ENCODE results near the gene DPP6.

DNA sequence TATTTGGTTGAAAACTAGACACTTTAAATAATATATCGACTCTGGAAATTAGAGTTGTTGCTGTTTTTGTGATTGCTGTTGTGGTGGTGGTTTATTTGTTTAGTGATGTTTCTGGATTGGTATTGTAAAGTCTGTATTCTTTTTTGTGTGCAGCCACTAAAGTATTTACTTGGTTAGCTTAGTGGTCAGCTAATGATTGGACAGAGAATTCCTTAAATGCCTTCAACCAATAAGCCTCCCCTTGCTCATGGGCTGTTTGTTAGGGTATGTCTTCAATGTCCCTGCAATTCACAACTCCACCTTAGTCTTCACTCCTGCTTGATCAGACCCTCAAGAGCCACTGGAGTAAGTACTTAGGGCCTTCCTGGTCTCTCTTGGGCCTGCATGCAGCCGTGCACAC, 879.7 kb downstream of the DPP6 start:
- TF ChIP-seq EZH2 (IDR thresholded peaks at IDR 0.05; ENCODE audit: low read depth, unreplicated experiment) = no peak
- TF ChIP-seq, protein P1, sequence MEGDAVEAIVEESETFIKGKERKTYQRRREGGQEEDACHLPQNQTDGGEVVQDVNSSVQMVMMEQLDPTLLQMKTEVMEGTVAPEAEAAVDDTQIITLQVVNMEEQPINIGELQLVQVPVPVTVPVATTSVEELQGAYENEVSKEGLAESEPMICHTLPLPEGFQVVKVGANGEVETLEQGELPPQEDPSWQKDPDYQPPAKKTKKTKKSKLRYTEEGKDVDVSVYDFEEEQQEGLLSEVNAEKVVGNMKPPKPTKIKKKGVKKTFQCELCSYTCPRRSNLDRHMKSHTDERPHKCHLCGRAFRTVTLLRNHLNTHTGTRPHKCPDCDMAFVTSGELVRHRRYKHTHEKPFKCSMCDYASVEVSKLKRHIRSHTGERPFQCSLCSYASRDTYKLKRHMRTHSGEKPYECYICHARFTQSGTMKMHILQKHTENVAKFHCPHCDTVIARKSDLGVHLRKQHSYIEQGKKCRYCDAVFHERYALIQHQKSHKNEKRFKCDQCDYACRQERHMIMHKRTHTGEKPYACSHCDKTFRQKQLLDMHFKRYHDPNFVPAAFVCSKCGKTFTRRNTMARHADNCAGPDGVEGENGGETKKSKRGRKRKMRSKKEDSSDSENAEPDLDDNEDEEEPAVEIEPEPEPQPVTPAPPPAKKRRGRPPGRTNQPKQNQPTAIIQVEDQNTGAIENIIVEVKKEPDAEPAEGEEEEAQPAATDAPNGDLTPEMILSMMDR (conservative IDR thresholded peaks at IDR 0.05; ENCODE audit: low read depth in 2 of 2) = no peak
- TF ChIP-seq, protein P2, sequence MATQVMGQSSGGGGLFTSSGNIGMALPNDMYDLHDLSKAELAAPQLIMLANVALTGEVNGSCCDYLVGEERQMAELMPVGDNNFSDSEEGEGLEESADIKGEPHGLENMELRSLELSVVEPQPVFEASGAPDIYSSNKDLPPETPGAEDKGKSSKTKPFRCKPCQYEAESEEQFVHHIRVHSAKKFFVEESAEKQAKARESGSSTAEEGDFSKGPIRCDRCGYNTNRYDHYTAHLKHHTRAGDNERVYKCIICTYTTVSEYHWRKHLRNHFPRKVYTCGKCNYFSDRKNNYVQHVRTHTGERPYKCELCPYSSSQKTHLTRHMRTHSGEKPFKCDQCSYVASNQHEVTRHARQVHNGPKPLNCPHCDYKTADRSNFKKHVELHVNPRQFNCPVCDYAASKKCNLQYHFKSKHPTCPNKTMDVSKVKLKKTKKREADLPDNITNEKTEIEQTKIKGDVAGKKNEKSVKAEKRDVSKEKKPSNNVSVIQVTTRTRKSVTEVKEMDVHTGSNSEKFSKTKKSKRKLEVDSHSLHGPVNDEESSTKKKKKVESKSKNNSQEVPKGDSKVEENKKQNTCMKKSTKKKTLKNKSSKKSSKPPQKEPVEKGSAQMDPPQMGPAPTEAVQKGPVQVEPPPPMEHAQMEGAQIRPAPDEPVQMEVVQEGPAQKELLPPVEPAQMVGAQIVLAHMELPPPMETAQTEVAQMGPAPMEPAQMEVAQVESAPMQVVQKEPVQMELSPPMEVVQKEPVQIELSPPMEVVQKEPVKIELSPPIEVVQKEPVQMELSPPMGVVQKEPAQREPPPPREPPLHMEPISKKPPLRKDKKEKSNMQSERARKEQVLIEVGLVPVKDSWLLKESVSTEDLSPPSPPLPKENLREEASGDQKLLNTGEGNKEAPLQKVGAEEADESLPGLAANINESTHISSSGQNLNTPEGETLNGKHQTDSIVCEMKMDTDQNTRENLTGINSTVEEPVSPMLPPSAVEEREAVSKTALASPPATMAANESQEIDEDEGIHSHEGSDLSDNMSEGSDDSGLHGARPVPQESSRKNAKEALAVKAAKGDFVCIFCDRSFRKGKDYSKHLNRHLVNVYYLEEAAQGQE (IDR thresholded peaks at IDR 0.05; ENCODE audit: unreplicated experiment) = no peak
- TF ChIP-seq CREB1 (CRISPR knock-in tag; IDR thresholded peaks at IDR 0.05; ENCODE audit: low read depth) = no peak
- no peak for TF ChIP-seq ZNF114 (CRISPR knock-in tag; IDR thresholded peaks at IDR 0.05)
- TF ChIP-seq EZH2phosphoT487 (IDR thresholded peaks at IDR 0.05; ENCODE audit: unreplicated experiment) = no peak
- TF ChIP-seq POLR2AphosphoS5 (IDR thresholded peaks at IDR 0.05; ENCODE audit: low read depth) = no peak
- no peak for TF ChIP-seq ZNF331 (CRISPR knock-in tag; IDR thresholded peaks at IDR 0.05; ENCODE audit: low read depth)
- no peak for TF ChIP-seq NANOG (IDR thresholded peaks at IDR 0.05; ENCODE audit: borderline replicate concordance)
- TF ChIP-seq, protein P3, sequence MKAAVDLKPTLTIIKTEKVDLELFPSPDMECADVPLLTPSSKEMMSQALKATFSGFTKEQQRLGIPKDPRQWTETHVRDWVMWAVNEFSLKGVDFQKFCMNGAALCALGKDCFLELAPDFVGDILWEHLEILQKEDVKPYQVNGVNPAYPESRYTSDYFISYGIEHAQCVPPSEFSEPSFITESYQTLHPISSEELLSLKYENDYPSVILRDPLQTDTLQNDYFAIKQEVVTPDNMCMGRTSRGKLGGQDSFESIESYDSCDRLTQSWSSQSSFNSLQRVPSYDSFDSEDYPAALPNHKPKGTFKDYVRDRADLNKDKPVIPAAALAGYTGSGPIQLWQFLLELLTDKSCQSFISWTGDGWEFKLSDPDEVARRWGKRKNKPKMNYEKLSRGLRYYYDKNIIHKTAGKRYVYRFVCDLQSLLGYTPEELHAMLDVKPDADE (IDR thresholded peaks at IDR 0.05) = no peak
- TF ChIP-seq JUNB (IDR thresholded peaks at IDR 0.05; ENCODE audit: unreplicated experiment) = no peak
- no peak for TF ChIP-seq STAT1 (IDR thresholded peaks at IDR 0.05; ENCODE audit: unreplicated experiment)
- TF ChIP-seq, protein P4, sequence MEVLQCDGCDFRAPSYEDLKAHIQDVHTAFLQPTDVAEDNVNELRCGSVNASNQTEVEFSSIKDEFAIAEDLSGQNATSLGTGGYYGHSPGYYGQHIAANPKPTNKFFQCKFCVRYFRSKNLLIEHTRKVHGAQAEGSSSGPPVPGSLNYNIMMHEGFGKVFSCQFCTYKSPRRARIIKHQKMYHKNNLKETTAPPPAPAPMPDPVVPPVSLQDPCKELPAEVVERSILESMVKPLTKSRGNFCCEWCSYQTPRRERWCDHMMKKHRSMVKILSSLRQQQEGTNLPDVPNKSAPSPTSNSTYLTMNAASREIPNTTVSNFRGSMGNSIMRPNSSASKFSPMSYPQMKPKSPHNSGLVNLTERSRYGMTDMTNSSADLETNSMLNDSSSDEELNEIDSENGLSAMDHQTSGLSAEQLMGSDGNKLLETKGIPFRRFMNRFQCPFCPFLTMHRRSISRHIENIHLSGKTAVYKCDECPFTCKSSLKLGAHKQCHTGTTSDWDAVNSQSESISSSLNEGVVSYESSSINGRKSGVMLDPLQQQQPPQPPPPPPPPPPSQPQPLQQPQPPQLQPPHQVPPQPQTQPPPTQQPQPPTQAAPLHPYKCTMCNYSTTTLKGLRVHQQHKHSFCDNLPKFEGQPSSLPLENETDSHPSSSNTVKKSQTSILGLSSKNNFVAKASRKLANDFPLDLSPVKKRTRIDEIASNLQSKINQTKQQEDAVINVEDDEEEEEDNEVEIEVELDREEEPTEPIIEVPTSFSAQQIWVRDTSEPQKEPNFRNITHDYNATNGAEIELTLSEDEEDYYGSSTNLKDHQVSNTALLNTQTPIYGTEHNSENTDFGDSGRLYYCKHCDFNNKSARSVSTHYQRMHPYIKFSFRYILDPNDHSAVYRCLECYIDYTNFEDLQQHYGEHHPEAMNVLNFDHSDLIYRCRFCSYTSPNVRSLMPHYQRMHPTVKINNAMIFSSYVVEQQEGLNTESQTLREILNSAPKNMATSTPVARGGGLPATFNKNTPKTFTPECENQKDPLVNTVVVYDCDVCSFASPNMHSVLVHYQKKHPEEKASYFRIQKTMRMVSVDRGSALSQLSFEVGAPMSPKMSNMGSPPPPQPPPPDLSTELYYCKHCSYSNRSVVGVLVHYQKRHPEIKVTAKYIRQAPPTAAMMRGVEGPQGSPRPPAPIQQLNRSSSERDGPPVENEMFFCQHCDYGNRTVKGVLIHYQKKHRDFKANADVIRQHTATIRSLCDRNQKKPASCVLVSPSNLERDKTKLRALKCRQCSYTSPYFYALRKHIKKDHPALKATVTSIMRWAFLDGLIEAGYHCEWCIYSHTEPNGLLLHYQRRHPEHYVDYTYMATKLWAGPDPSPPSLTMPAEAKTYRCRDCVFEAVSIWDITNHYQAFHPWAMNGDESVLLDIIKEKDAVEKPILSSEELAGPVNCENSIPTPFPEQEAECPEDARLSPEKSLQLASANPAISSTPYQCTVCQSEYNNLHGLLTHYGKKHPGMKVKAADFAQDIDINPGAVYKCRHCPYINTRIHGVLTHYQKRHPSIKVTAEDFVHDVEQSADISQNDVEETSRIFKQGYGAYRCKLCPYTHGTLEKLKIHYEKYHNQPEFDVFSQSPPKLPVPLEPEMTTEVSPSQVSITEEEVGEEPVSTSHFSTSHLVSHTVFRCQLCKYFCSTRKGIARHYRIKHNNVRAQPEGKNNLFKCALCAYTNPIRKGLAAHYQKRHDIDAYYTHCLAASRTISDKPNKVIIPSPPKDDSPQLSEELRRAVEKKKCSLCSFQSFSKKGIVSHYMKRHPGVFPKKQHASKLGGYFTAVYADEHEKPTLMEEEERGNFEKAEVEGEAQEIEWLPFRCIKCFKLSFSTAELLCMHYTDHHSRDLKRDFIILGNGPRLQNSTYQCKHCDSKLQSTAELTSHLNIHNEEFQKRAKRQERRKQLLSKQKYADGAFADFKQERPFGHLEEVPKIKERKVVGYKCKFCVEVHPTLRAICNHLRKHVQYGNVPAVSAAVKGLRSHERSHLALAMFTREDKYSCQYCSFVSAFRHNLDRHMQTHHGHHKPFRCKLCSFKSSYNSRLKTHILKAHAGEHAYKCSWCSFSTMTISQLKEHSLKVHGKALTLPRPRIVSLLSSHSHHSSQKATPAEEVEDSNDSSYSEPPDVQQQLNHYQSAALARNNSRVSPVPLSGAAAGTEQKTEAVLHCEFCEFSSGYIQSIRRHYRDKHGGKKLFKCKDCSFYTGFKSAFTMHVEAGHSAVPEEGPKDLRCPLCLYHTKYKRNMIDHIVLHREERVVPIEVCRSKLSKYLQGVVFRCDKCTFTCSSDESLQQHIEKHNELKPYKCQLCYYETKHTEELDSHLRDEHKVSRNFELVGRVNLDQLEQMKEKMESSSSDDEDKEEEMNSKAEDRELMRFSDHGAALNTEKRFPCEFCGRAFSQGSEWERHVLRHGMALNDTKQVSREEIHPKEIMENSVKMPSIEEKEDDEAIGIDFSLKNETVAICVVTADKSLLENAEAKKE (CRISPR knock-in tag; IDR thresholded peaks at IDR 0.05) = no peak
